GM12872 (cell line): ENCODE results near the gene AK1.

Experiments used
- CTCF ChIP-seq: IDR thresholded peaks from 3 replicates; pipeline ENCODE4 v1.5.1; 2011; ENCODE audit warnings: low read depth, mild to moderate bottlenecking, low read length, moderate library complexity; ENCODE audit not compliant: insufficient read depth

Gene AK1

DNA sequence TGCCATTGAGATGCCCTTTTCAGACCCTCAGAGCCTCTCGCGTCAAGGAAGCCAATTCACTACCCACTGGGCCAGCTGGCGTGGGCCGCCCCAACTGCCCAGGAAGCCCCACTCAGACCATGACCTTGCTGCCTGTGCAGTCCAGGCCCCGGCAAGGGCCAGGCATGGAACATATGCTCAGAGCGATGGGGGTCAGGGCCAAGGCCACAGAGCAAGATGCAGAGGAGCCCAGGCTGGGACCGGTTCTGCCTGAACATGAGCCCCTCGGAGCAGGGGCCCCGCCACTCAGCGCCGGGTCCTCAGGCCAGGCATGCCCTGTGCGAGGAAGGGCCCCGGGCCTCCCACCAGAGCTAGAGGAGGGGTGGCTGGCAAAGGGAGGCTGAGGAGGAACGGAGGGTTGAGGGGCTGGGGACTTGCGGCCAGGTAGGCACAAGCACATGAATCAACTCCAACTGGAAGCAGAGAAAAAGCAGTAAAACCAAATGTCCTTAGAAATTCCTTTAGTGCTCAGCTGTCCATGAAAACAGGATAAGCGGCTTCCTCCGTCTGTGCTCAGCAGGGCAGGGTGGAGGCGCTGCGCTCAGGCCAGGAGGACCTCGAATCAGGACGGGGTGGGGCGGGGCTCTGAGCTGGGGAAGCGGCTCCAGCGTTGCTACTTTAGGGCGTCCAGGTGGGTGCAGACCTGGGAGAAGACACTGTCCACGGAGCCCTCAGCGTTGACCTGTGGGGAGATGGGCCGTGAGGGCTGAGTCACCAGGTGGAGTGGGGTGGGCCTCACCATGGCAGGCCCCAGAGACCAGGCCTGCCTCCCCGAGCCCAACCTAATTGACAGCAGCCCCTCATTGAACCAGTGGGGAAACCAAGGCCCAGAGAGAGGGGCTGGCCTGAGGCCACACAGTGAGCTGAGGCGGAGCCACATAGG is 9.9 kb downstream of the AK1 start:
- TF ChIP-seq CTCF, result no peak

GRCh38 chr9:127866535-127866934 is 10.9 kb downstream of the AK1 start:
- TF ChIP-seq CTCF, result no peak

GRCh38 chr9:127865645-127866464 is 11.6 kb downstream of the AK1 start:
- no peak for TF ChIP-seq CTCF

DNA sequence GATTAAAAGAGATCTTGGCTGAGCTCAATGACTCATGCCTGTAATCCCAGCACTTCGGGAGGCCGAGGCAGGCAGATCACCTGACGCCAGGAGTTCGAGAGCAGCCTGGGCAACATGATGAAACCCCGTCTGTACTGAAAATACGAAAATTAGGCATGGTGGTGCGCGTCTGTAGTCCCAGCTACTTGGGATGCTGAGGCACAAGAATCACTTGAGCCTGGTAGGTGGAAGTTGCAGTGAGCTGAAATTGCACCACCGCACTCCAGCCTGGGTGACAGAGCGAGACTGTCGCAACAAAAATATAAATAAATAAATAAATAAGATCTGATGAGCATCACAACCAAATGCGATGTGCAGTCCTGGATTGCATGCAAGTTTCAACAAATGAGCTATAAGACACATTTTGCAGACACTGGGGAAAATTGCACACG is 14.3 kb downstream of the AK1 start:
- TF ChIP-seq CTCF, result no peak

GRCh38 chr9:127862075-127863011 is 15.1 kb downstream of the AK1 start:
- TF ChIP-seq CTCF, result no peak

- TF ChIP-seq CTCF, result no peak
Measured at GRCh38 chr9:127860779-127861178, 16.7 kb downstream of the AK1 start.
